RWPE2 (cell line): ENCODE data around the gene ARFGEF3.

ENCODE experiments used
- ATAC-seq: fragments of 200-7000 bp; cut with Tn5 transposase; 3 replicates; pipeline ENCODE4 v1.9.1; 2021; ENCODE audit warnings: low read depth
- DNase-seq: peaks from one replicate; pipeline ENCODE4 v3.0.0-alpha.2; 2020; ENCODE audit warnings: low spot score
- H3K27ac ChIP-seq: fragments of 450-650 bp; 2 replicates; pipeline ENCODE4 v1.5.1; 2017; ENCODE audit warnings: mild to moderate bottlenecking; ENCODE audit not compliant: poor library complexity, severe bottlenecking
- H3K27me3 ChIP-seq: fragments of 250-450 bp; sonication (Bioruptor Pico); 2 replicates; pipeline ENCODE4 v1.5.1; 2021; ENCODE audit warnings: mild to moderate bottlenecking, moderate library complexity; ENCODE audit not compliant: insufficient read depth, poor library complexity, severe bottlenecking
- H3K36me3 ChIP-seq: fragments of 250-450 bp; sonication (Bioruptor Pico); 2 replicates; pipeline ENCODE4 v1.5.1; 2020; ENCODE audit warnings: low read depth, mild to moderate bottlenecking, moderate library complexity
- H3K4me1 ChIP-seq: fragments of 250-450 bp; sonication (Bioruptor Pico); 2 replicates; pipeline ENCODE4 v1.5.1; 2021; ENCODE audit warnings: mild to moderate bottlenecking, moderate library complexity; ENCODE audit not compliant: insufficient read depth, poor library complexity, severe bottlenecking
- H3K4me3 ChIP-seq: fragments of 250-450 bp; sonication (Bioruptor Pico); 2 replicates; pipeline ENCODE4 v1.5.1; 2021; ENCODE audit warnings: mild to moderate bottlenecking, moderate library complexity; ENCODE audit not compliant: severe bottlenecking
- H3K9me3 ChIP-seq: fragments of 250-450 bp; sonication (Bioruptor Pico); 2 replicates; pipeline ENCODE4 v1.5.1; 2021; ENCODE audit warnings: mild to moderate bottlenecking, moderate library complexity; ENCODE audit not compliant: severe bottlenecking
- TF ChIP-seq, protein P1 (sequence below): fragments of 450-650 bp; IDR thresholded peaks from one replicate; pipeline ENCODE4 v1.5.1; 2017; ENCODE audit warnings: mild to moderate bottlenecking, moderate library complexity; ENCODE audit not compliant: poor library complexity, severe bottlenecking

ARFGEF3 gene

GRCh38 chr6:138124096-138124495 is 37.6 kb upstream of the ARFGEF3 start:
- Histone ChIP-seq H3K4me1 (no peaks in the 10 kb centered on the region), H3K27me3 (no peaks in the 10 kb centered on the region), H3K9me3 (no peaks in the 10 kb centered on the region), H3K36me3 (no peaks in the 10 kb centered on the region), H3K4me3 (no peak overlapping the region), H3K27ac (no peak overlapping the region)
- no peak for ATAC-seq
- no peak for DNase-seq
- TF ChIP-seq, protein P1, sequence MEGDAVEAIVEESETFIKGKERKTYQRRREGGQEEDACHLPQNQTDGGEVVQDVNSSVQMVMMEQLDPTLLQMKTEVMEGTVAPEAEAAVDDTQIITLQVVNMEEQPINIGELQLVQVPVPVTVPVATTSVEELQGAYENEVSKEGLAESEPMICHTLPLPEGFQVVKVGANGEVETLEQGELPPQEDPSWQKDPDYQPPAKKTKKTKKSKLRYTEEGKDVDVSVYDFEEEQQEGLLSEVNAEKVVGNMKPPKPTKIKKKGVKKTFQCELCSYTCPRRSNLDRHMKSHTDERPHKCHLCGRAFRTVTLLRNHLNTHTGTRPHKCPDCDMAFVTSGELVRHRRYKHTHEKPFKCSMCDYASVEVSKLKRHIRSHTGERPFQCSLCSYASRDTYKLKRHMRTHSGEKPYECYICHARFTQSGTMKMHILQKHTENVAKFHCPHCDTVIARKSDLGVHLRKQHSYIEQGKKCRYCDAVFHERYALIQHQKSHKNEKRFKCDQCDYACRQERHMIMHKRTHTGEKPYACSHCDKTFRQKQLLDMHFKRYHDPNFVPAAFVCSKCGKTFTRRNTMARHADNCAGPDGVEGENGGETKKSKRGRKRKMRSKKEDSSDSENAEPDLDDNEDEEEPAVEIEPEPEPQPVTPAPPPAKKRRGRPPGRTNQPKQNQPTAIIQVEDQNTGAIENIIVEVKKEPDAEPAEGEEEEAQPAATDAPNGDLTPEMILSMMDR: no peak

DNA sequence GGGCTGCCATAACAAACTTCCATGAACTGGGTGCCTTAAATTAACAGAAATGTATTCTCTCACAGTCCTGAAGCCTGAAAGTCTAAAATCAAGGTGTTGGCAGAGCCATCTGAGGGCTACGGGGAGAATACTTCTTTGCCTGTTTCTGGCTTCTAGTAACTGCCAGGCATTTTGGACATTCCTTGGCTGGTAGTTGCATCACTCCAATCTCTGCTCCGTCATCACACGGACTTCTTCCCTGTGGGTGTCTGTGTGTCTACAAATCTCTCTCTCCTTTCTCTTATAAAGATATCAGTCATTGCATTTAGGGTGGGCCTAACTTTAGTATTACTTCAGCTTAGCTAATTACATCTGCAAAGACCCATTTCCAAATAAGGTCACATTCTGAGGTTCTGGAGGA is 33.6 kb upstream of the ARFGEF3 start:
- no peaks in the 10 kb centered on the region for H3K27me3 ChIP-seq
- no peaks in the 10 kb centered on the region for H3K9me3 ChIP-seq
- ATAC-seq (no peak), DNase-seq (no peak)
- no peaks in the 10 kb centered on the region for H3K36me3 ChIP-seq
- TF ChIP-seq, protein P1: no peak
- H3K4me1 ChIP-seq: no peaks in the 10 kb centered on the region
- H3K27ac ChIP-seq: no peak overlapping the region
- no peak overlapping the region for H3K4me3 ChIP-seq

- ATAC-seq (no peak), DNase-seq (no peak)
- no peaks in the 10 kb centered on the region for H3K36me3 ChIP-seq
- no peaks in the 10 kb centered on the region for H3K9me3 ChIP-seq
- no peak overlapping the region for H3K4me3 ChIP-seq
- no peaks in the 10 kb centered on the region for H3K4me1 ChIP-seq
- TF ChIP-seq, protein P1: no peak
- H3K27me3 ChIP-seq: no peaks in the 10 kb centered on the region
- H3K27ac ChIP-seq: no peak overlapping the region
Measured at GRCh38 chr6:138129190-138129589, 32.5 kb upstream of the ARFGEF3 start.

DNA sequence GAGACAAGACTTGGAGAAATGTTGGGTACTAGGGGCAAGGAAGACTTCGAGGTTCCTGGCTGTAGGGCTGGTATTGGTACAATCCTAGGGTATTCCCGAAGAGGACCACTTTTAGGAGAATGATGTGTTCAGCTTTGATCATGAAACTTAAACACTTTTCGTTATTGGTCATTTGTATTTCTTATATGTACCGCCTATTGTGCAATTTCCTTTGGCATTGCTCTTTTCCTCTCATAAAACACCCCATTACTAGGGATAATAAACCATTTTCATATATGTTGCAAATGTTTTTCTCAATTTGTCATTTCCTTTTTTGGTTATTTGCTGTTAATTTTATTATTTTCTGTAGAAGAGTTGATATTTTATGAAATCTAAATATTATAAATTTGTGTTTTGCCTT is 18.9 kb upstream of the ARFGEF3 start:
- H3K4me1 ChIP-seq: no peaks in the 10 kb centered on the region
- no peaks in the 10 kb centered on the region for H3K36me3 ChIP-seq
- no peaks in the 10 kb centered on the region for H3K9me3 ChIP-seq
- no peak for DNase-seq
- no peak for ATAC-seq
- no peak overlapping the region for H3K4me3 ChIP-seq
- no peak overlapping the region for H3K27ac ChIP-seq
- TF ChIP-seq, protein P1: no peak
- H3K27me3 ChIP-seq: no peaks in the 10 kb centered on the region

DNA sequence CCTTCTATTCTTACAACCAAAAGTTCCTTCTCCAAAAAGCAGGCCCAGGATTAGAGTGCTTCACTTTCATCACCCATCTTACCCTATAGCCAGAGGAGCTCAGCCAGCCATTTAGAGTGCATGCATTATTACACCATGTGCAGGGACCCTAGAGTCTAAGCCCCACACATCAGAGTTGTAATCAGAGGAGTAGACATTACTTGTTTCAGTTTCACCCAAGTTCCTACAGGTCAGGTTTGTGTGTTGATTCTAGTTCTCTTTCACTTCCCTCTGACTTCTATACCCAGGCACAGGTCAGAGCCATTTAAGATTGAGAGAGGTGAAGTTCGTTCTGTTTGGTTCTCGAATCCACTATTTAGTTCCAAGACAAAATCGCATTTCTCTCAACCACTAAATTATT is 16.3 kb upstream of the ARFGEF3 start:
- no peak for DNase-seq
- H3K4me1 ChIP-seq: no peaks in the 10 kb centered on the region
- H3K4me3 ChIP-seq: no peak overlapping the region
- TF ChIP-seq, protein P1: no peak
- no peaks in the 10 kb centered on the region for H3K36me3 ChIP-seq
- no peak overlapping the region for H3K27ac ChIP-seq
- no peak for ATAC-seq
- H3K9me3 ChIP-seq: no peaks in the 10 kb centered on the region
- H3K27me3 ChIP-seq: peaks cover 7% of the 10 kb centered on the region
